ENCODE results near the gene TGM6. TPM values are rescaled to one million over a fixed set of nuclear protein-coding genes. Genes with fewer than 3 reads are reported as not detected.

The TGM6 gene
- total RNA-seq, 1 donor from 2014 or later, result not detected

DNA sequence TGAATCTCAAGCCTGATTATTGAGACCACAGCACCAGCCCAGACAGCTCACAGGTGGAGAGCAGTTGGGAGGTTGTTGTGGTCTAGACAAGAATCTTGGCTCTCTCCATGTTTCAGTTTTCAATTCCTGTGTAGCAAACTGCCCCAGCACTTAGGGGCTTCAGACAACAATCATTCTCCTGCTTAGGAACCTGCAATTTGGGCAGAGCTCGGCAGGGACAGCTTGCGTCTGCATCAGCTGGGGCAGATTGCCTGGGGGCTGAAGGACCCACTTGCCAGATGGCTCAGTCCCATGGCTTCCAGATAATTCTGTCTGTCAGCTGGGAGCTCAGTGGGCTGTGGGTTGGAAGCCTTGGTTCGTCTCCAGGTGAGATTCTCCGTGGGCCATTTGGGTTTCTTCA lies 6.9 kb downstream of the TGM6 start:
- Histone ChIP-seq H3K27ac (replicated peaks) (no peak overlapping the region), H3K36me3 (no peaks in the 10 kb centered on the region), H3K9me3 (replicated peaks) (peaks cover 26% of the 10 kb centered on the region), H3K27me3 (ENCODE audit: low read depth) (peaks cover 35% of the 10 kb centered on the region), H3K4me1 (no peaks in the 10 kb centered on the region), H3K4me3 (no peak overlapping the region)
- TF ChIP-seq, protein P1, sequence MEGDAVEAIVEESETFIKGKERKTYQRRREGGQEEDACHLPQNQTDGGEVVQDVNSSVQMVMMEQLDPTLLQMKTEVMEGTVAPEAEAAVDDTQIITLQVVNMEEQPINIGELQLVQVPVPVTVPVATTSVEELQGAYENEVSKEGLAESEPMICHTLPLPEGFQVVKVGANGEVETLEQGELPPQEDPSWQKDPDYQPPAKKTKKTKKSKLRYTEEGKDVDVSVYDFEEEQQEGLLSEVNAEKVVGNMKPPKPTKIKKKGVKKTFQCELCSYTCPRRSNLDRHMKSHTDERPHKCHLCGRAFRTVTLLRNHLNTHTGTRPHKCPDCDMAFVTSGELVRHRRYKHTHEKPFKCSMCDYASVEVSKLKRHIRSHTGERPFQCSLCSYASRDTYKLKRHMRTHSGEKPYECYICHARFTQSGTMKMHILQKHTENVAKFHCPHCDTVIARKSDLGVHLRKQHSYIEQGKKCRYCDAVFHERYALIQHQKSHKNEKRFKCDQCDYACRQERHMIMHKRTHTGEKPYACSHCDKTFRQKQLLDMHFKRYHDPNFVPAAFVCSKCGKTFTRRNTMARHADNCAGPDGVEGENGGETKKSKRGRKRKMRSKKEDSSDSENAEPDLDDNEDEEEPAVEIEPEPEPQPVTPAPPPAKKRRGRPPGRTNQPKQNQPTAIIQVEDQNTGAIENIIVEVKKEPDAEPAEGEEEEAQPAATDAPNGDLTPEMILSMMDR (IDR thresholded peaks at IDR 0.05; ENCODE audit: borderline replicate concordance), result no peak
- intact Hi-C loops (cut with micrococcal nuclease), result no loop called here
- DNase-seq, result no peak

DNA sequence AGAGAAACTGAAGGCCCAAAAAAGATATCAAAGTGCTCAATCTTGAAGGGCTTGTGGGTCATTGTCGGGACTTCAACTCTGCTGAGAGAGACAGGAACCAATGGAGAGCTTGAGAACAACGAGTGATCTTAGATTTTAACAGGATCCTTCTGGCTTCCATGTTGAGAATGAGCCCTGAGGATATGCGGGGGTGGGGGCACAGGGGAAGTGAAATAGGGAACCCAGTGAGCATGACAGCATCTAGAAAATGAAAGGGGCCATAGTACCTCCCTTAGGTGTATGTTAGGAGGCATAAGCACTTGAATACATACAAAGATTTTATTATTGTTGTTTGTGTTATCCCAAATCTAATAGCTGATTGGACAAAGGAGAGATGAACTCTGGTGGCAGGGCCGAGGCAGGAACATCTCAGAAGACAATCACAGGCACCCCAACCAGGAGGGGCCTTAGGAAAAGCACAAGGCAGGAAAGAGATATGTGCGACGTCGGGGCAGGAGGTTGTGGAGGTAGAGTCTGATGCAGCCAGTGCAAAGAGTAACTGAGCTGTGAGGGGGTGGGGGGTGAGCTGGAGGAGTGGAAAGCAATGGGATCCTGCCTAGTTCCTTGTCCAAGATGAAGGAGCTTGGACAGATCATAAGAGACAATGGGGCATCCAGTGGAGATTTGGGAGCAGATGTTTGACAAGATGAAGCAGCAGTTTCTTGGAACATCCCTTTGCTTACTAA lies 10.4 kb downstream of the TGM6 start:
- Histone ChIP-seq H3K36me3 (no peaks in the 10 kb centered on the region), H3K27me3 (ENCODE audit: low read depth) (peaks cover 22% of the 10 kb centered on the region), H3K4me3 (no peak overlapping the region), H3K9me3 (replicated peaks) (peaks cover 26% of the 10 kb centered on the region), H3K27ac (replicated peaks) (no peak overlapping the region), H3K4me1 (no peaks in the 10 kb centered on the region)
- DNase-seq, result no peak
- TF ChIP-seq, protein P1 (IDR thresholded peaks at IDR 0.05; ENCODE audit: borderline replicate concordance), result no peak
- intact Hi-C loops (cut with micrococcal nuclease), result no loop called here

DNA sequence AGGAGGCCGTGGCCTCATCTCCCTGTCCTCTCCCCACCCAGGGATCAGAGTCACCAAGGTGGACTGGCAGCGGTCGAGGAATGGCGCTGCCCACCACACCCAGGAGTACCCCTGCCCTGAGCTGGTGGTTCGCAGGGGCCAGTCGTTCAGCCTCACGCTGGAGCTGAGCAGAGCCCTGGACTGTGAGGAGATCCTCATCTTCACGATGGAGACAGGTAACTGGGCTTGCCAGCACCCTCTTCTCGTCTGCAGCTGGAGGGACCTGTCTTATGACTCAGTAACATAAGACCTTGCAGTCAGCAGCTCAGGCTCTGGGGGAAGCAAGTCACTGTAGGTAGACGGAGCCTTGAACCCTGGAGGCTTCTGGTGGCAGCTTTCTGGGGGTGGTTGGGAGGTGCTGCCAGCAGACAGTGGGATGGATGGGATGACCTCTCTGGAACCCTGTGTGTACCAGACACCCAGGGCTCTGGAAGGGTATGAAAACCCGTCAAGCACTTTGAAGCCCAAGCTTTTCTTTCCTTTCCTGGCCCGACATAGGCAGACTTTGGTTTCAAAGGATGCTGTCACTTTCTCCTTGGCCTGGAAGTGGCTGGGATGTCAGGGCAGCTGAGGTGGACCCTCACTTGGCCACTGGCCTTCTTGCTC lies 13.8 kb downstream of the TGM6 start:
- Histone ChIP-seq H3K4me1 (no peaks in the 10 kb centered on the region), H3K27me3 (ENCODE audit: low read depth) (peaks cover 34% of the 10 kb centered on the region), H3K27ac (replicated peaks) (no peak overlapping the region), H3K36me3 (no peaks in the 10 kb centered on the region), H3K9me3 (replicated peaks) (peaks cover 8% of the 10 kb centered on the region), H3K4me3 (no peak overlapping the region)
- intact Hi-C loops (cut with micrococcal nuclease), result no loop called here
- TF ChIP-seq, protein P1 (IDR thresholded peaks at IDR 0.05; ENCODE audit: borderline replicate concordance), result no peak
- DNase-seq, result no peak

DNA sequence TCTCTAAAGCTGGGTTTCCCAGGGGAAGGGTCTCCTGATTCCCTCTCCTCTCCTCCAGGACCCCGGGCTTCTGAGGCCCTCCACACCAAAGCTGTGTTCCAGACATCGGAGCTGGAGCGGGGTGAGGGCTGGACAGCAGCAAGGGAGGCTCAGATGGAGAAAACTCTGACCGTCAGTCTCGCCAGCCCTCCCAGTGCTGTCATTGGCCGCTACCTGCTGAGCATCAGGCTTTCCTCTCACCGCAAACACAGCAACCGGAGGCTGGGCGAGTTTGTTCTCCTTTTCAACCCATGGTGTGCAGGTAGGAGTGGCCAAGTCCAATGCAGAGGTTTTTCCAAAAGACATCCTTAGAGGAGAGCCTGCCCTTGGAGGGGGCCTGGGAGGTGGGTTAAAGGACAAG lies 14.4 kb downstream of the TGM6 start:
- Histone ChIP-seq H3K36me3 (no peaks in the 10 kb centered on the region), H3K27me3 (ENCODE audit: low read depth) (peaks cover 36% of the 10 kb centered on the region), H3K4me3 (no peak overlapping the region), H3K9me3 (replicated peaks) (peaks cover 7% of the 10 kb centered on the region), H3K4me1 (no peaks in the 10 kb centered on the region), H3K27ac (replicated peaks) (no peak overlapping the region)
- TF ChIP-seq, protein P1 (IDR thresholded peaks at IDR 0.05; ENCODE audit: borderline replicate concordance), result no peak
- no peak for DNase-seq
- intact Hi-C loops (cut with micrococcal nuclease), result no loop called here

DNA sequence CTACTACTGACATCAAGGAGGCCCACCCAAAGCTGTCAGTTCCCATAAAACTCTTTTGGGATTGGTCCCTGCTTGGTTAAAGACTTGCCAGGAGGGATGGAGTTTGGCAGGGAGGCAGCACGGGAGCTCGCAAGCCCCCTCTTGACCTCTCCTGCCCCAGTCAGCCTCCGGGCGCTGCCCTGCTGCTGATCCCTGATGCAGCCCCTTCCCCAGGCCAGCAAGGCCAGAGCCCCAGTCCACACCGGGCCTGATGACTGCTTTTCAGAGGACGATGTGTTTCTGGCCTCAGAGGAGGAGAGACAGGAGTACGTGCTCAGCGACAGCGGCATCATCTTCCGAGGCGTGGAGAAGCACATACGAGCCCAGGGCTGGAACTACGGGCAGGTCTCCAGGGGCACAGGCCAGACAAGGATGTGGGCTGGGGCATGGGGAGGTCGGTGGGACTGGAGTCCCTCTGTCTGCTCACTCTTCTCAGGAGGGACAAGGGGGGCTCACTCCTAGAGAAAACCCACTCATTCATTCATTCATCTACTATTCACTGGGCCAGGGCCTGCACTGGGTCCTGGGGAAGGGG lies 15.6 kb downstream of the TGM6 start:
- TF ChIP-seq, protein P1 (IDR thresholded peaks at IDR 0.05; ENCODE audit: borderline replicate concordance), result no peak
- Histone ChIP-seq H3K4me3 (no peak overlapping the region), H3K27ac (replicated peaks) (no peak overlapping the region), H3K9me3 (replicated peaks) (peaks cover 7% of the 10 kb centered on the region), H3K27me3 (ENCODE audit: low read depth) (peaks cover 38% of the 10 kb centered on the region), H3K36me3 (no peaks in the 10 kb centered on the region), H3K4me1 (no peaks in the 10 kb centered on the region)
- intact Hi-C loops (cut with micrococcal nuclease), result no loop called here
- DNase-seq, result no peak
